NCI-H526 treated with DMSO at 0.1 percent for 48 hours (cell line): ENCODE results near the gene GNGT2.

Experiments used
- DNase-seq: peaks from one replicate; lab custom pipeline; 2025; lab: John Stamatoyannopoulos, UW

GNGT2 gene

GRCh38 chr17:49168706-49169105 lies 41.7 kb downstream of the GNGT2 start:
- no peak for DNase-seq

- no peak for DNase-seq
These were observed 45.2 kb downstream of the GNGT2 start for GRCh38 chr17:49165143-49165542.

- DNase-seq: no peak
These were observed 47.5 kb downstream of the GNGT2 start for GRCh38 chr17:49162866-49163265.

- no peak for DNase-seq
These were observed 52.6 kb downstream of the GNGT2 start for GRCh38 chr17:49157784-49158183.

GRCh38 chr17:49156256-49156655 lies 54.1 kb downstream of the GNGT2 start:
- DNase-seq: no peak
